Lower lobe of right lung (tissue), 2 donors: ENCODE results near the gene ACAD9. TPM values are rescaled to one million over a fixed set of nuclear protein-coding genes. Genes with fewer than 3 reads are reported as not detected.

ENCODE experiments used
- ATAC-seq, 2 donors: fragments of 200-7000 bp; cut with Tn5 transposase; one replicate each; pipeline ENCODE4 v1.9.1; 2020 to 2022; ENCODE audit warnings: mild to moderate bottlenecking in 2 of 2, moderate library complexity in 2 of 2
- DNase-seq: peaks from one replicate; pipeline ENCODE4 v3.0.0-alpha.2; 2020
- H3K27ac ChIP-seq: fragments of 200-600 bp; one replicate; pipeline ENCODE4 v1.8.0; 2022
- H3K27me3 ChIP-seq: fragments of 200-600 bp; one replicate; pipeline ENCODE4 v1.8.0; 2022; ENCODE audit warnings: low read depth
- H3K36me3 ChIP-seq: fragments of 200-600 bp; one replicate; pipeline ENCODE4 v1.8.0; 2022; ENCODE audit warnings: mild to moderate bottlenecking
- H3K4me1 ChIP-seq: fragments of 200-600 bp; one replicate; pipeline ENCODE4 v1.8.0; 2022
- H3K4me3 ChIP-seq: fragments of 200-600 bp; one replicate; pipeline ENCODE4 v1.8.0; 2022; ENCODE audit warnings: mild to moderate bottlenecking
- H3K9me3 ChIP-seq: fragments of 200-600 bp; one replicate; pipeline ENCODE4 v1.8.0; 2022
- intact Hi-C: fragments of 100-400 bp; cut with DNase I; formaldehyde crosslinking; loops from one replicate; pipeline ENCODE4 v1.11.0; 2022
- total RNA-seq: library from RNA; stranded (reverse); fragmentation: NEBNext Ultra II Directional; extraction: Animal tissue kit (Norgen Biotek cat#: 25700); gene quantifications from one replicate; pipeline ENCODE4 v1.2.1, GENCODE V29; 2021
- TF ChIP-seq, protein P1 (sequence below): fragments of 200-600 bp; IDR thresholded peaks from one replicate; pipeline ENCODE4 v1.8.0; 2022; ENCODE audit warnings: antibody characterized with exemption, mild to moderate bottlenecking
- donor health status: DM: no; HTN: yes; CAD: no; lungs with severe emphysema.

Gene ACAD9
- total RNA-seq, 1 donor from 2014 or later = 38.0 TPM

DNA sequence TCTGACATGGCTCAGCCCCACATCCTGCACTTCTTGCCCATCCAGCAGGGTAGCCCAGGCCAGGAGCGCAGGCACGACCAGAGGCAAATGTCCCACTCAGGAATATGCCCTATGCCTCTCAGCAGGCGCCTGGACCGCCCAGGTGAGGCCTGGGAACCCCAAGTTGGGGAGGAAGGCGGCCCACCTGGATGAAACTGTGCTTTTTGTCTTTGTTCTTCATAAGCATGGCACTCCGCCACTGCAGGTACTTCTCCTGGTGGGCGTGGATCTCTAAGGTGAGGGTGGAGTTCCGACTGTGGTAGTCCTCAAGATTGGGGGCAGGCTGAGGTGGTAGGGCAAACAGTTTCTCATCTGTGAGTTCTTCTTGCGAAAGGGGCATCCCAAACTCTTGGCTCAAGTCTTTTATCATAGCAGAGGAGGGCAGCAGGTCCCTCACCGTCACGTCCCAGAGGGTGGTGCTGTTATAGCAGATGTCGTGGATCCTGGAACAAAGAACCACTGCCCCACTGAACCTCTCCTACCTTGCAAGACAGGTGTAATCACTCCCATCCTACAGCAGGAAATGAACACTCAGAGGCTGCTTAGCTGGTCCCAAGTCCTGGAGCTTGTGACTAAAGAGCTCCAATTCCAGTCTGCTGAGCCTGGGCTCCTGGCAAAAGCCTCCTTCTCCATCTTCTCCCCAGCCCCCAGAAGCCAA is 53.2 kb downstream of the ACAD9 start:
- intact Hi-C loops = no loop called here
- Histone ChIP-seq H3K27me3 (no peaks in the 10 kb centered on the region), H3K9me3 (no peaks in the 10 kb centered on the region), H3K4me3 (no peak overlapping the region), H3K4me1 (no peaks in the 10 kb centered on the region), H3K36me3 (no peaks in the 10 kb centered on the region), H3K27ac (no peak overlapping the region)
- TF ChIP-seq, protein P1, sequence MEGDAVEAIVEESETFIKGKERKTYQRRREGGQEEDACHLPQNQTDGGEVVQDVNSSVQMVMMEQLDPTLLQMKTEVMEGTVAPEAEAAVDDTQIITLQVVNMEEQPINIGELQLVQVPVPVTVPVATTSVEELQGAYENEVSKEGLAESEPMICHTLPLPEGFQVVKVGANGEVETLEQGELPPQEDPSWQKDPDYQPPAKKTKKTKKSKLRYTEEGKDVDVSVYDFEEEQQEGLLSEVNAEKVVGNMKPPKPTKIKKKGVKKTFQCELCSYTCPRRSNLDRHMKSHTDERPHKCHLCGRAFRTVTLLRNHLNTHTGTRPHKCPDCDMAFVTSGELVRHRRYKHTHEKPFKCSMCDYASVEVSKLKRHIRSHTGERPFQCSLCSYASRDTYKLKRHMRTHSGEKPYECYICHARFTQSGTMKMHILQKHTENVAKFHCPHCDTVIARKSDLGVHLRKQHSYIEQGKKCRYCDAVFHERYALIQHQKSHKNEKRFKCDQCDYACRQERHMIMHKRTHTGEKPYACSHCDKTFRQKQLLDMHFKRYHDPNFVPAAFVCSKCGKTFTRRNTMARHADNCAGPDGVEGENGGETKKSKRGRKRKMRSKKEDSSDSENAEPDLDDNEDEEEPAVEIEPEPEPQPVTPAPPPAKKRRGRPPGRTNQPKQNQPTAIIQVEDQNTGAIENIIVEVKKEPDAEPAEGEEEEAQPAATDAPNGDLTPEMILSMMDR = no peak
- no peak for DNase-seq
- ATAC-seq = no peak

DNA sequence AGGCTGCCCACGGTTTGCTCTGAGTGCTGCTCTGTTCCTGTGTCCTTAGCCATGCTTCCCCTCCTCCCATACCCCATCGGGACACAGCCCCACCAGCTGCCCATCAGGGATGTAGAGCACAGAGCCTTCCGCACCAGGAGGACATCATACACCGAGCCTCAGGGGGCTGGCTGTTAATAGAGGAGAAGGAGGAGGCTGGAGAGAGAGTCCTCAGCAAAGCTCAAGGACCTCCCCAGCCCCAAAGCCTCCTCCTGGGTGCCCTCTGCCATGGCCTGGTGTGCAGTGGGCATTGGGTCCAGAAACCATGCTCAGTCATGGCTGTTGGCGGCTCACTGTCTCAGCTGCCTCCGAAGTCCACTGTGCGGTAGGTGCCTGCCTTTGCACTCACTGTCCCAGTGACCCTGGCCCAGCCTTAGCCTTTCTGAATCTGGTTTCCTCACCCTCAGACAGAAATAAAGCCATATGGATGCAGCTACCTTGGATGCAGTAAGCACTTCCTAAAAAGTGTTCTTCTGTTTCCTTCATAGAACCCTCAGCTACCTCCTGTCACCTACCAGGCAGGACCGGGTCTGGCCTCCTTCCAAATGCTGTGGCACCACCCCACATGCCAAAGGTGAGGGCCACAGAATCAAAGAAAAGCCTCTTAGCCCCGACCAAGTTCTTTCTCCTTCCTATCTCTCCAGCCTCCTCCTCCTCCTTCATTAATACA is 53.9 kb downstream of the ACAD9 start:
- no peaks in the 10 kb centered on the region for H3K9me3 ChIP-seq
- ATAC-seq = no peak

DNA sequence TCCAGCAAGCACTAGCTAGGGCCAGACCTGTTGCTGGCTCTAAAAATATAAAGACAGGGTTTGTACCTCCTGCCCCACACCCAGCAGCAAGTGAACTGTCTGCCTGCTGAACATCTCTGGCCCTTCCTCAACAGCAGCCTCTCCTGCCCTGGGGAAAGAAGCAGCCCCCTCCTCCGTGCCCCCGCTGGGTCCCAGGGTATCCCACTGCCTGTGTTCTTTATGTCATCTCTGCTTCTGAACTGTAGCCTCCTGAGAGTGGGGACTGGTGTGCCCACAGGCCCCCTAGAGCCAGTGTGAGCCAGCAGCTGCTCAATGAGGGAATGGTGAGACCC is 54.5 kb downstream of the ACAD9 start:
- DNase-seq = no peak
- TF ChIP-seq, protein P1 = no peak
- ATAC-seq = no peak
- Histone ChIP-seq H3K4me1 (no peaks in the 10 kb centered on the region), H3K4me3 (no peak overlapping the region), H3K27ac (no peak overlapping the region), H3K9me3 (no peaks in the 10 kb centered on the region), H3K36me3 (no peaks in the 10 kb centered on the region), H3K27me3 (no peaks in the 10 kb centered on the region)
- intact Hi-C loops = no loop called here

More for the DNA sequence above, 53.9 kb downstream of the ACAD9 start:
- TF ChIP-seq, protein P1 = no peak
- no peak overlapping the region for H3K27ac ChIP-seq
- no peaks in the 10 kb centered on the region for H3K4me1 ChIP-seq
- intact Hi-C loops = no loop called here
- no peak overlapping the region for H3K4me3 ChIP-seq
- no peaks in the 10 kb centered on the region for H3K36me3 ChIP-seq
- no peaks in the 10 kb centered on the region for H3K27me3 ChIP-seq
- DNase-seq = no peak

DNA sequence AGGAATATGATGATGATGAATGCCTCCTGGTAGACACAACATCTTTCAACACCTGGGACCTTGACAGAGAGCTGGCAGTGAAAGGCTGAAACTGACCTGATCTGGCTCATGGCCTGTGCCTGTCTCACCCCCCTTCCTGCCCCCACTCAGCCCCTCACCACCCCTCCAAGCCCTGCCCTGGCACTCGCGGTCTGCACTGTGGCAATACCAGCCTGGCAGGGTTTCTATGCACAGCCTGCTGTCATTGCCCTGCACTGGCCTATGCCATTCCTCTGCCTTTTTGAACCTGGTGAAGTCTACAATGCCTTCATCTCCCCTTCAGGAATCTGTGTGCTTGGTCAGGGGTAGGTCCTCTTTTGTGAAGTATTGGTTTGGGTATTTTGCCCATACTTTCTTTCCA is 56.5 kb downstream of the ACAD9 start:
- Histone ChIP-seq H3K9me3 (no peaks in the 10 kb centered on the region), H3K27me3 (no peaks in the 10 kb centered on the region), H3K27ac (no peak overlapping the region), H3K4me1 (no peaks in the 10 kb centered on the region), H3K36me3 (no peaks in the 10 kb centered on the region), H3K4me3 (no peak overlapping the region)
- TF ChIP-seq, protein P1 = no peak
- intact Hi-C loops = no loop called here
- DNase-seq (no peak), ATAC-seq (no peak)

DNA sequence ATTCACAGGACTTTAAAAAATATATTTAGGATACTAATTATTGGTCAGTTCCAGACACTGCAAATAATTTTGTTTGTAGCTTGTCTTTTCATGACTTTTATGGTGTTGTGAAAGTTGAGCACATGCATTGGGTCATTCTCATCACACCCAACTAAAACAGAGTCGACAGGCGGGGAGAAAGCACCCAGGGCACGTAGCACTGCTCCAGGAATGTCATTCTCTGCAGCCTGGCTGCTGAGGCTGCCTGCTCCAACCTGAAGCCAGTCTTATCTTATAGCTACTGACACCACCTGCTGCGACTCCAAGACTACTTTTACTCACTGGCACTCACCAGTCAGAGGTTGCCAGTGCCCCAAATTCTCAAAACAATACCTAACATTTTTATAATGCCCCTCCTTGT is 56.9 kb downstream of the ACAD9 start:
- no peaks in the 10 kb centered on the region for H3K36me3 ChIP-seq
- intact Hi-C loops = no loop called here
- DNase-seq (no peak), ATAC-seq (no peak)
- H3K27ac ChIP-seq = no peak overlapping the region
- H3K4me3 ChIP-seq = no peak overlapping the region
- H3K4me1 ChIP-seq = no peaks in the 10 kb centered on the region
- H3K27me3 ChIP-seq = no peaks in the 10 kb centered on the region
- TF ChIP-seq, protein P1 = no peak
- no peaks in the 10 kb centered on the region for H3K9me3 ChIP-seq
